Gastrocnemius medialis (tissue), 4 donors: ENCODE data around the gene PTPN20.
"Not testable (repeated sequence)": the region's sequence is repeated elsewhere in the genome, so short reads cannot be mapped to it uniquely, and the experiment has no call there.

Source experiments
- CTCF ChIP-seq, 5 experiments: fragments of 450-650 bp in 3 of 5; fragments of 200-600 bp in 2 of 5; sonication (generic) in 2 of 5; IDR thresholded peaks in 4 of 5; conservative IDR thresholded peaks in 1 of 5; 1 replicate in 4 of 5; 2 replicates in 1 of 5; pipeline ENCODE4 v1.5.1; 2016 to 2019; ENCODE audit warnings: antibody characterized with exemption in 5 of 5, mild to moderate bottlenecking in 3 of 5, moderate library complexity in 3 of 5
- POLR2A ChIP-seq, 2 donors: fragments of 450-650 bp; IDR thresholded peaks; one replicate each; pipeline ENCODE4 v1.6.1; 2017; ENCODE audit warnings: antibody characterized with exemption in 2 of 2, mild to moderate bottlenecking in 2 of 2, moderate library complexity in 2 of 2

- not testable (repeated sequence) for TF ChIP-seq CTCF (IDR thresholded peaks at IDR 0.05 in 4 of 5, conservative IDR thresholded peaks at IDR 0.05 in 1 of 5); POLR2A (IDR thresholded peaks at IDR 0.05)
Measured at GRCh38 chr10:46925853-46926252, 14.6 kb downstream of the PTPN20 start.
